Stimulated activated CD4-positive, alpha-beta T cell treated with anti-CD3 and anti-CD28 coated beads, Interleukin-4, amount 100 ng/mL, for 48 hours (primary cell): ENCODE measurements around the gene TMEM119.
"Not testable (repeated sequence)": the region's sequence is repeated elsewhere in the genome, so short reads cannot be mapped to it uniquely, and the experiment has no call there.

Experiments used
- DNase-seq, 2 donors: peaks; one replicate each; pipeline ENCODE4 v3.0.0-alpha.2; 2020; ENCODE audit warnings: low read depth in 2 of 2

The TMEM119 gene

GRCh38 chr12:108599948-108600701 is 2.2 kb upstream of the TMEM119 start:
- no peak for DNase-seq

DNA sequence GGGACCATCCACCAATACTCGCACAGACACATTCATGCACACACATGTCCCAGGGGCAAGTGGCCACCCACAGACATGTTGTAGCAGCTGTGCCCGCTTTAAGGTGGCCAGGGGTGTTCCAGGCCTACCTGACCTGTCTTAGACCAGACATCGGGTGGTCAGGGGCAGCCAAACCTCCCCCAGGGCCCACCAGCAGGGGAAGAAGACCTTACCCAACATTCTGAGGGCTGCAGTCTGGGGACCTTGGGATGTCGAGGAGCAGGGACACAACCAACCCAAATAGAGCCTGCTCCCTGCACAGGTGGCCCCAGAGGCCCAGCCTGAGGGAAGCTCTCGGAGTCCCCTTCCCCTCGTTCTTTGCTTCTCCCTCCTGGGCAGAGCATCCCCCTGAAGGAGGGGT is 1.7 kb upstream of the TMEM119 start:
- DNase-seq: no peak

GRCh38 chr12:108598553-108599250 is 818 bp upstream of the TMEM119 start:
- no peak for DNase-seq

DNA sequence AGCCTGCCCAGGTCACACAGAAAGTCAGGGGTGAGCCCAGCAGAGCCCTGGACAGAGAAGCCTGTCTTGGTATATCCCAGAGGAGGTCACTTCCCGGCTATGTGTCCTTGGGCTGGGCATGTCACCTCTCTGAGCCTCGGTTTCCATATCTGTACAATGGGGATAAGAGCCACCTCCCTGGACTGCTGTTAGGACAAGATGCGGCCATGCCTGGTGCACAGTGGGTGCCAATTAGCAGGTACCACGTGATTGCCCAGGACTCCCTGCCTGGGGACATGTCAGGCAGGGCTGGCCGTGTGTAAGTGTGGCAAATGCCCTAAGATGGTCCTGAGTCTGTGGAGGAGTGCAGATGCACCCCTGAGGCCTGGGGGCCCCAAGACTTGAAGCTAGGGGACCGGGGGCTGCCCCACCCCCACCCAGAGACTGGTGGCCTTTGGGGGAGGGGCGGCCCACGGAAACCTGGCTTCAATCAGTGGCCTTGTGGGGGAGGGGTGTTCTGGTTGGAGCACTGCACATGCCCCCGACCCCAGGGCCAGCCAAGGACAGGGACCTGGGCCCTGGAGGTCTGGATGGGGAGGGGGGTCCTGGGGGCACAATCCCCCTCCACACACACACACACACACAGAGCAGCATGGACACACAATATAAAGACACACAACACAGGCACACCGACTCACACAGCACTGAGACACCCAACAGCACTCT is 878 bp downstream of the TMEM119 start:
- DNase-seq: no peak

GRCh38 chr12:108595711-108596647 is 1.9 kb downstream of the TMEM119 start:
- no peak for DNase-seq

- DNase-seq: no peak
These were observed 2.7 kb downstream of the TMEM119 start for GRCh38 chr12:108594960-108595710.

GRCh38 chr12:108594323-108594903 is 3.5 kb downstream of the TMEM119 start:
- DNase-seq: no peak

DNA sequence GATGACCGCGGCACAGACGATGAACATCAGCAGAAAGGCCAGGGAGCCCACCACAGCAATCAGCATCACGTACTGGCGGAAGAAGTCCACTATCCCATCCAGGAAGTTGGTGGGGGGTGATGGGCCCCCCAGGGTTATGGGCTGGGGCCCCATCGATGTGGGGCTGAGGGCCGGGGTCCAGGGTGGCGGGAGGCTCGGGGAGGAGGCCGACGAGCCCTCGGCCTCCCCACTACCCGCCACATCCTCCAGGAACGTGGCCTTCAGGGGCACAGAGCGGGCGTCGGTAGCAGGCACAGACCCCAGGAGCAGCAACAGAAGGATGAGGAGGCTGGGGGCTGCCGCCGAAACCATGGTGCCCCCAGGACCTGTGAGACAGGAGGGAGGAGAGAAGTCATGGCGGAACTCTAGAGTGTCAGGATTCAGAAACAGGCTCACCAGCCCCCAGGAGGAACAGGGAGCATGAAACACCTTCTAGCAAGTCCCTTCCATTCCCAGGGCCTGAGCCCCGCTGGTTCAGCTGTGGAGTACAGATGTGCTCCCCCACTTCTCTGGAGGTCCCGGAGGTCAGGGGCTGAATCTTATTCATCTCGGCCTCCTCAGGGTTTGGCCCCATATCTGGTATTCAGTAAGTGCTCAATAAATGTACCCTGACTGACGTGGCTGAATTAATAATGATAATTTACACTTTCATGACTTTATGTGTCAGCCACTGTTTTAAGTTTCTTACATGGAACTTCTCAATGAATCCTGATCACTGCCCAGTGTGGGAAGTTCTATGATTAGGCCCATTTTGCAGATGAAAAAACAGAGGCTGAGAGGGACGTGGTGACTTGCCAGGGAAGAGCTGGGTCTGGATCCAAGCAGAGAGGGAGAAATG is 5.6 kb downstream of the TMEM119 start:
- DNase-seq: no peak

GRCh38 chr12:108591267-108591980 is 6.5 kb downstream of the TMEM119 start:
- no peak for DNase-seq

- not testable (repeated sequence) for DNase-seq
These were observed 7.4 kb downstream of the TMEM119 start for GRCh38 chr12:108590463-108590862.

DNA sequence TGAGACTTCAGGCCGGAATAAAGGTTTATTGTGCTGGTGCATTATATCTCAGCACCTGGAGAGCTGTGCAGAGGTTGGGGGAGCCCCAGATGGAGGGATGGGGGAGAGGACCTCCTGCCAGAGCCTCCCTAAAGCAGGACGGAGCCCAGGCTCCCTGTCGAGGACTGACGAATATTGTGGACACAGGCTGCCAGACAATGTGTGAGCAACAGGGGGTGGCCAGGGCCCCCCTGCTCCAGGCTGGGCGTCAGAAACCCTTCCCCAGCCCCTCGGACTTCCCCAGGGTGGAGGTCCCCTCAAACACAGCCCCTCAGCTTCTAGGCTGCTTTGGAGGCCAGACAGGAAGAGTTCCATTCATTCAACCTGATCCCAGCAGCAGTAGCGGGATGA is 8.0 kb downstream of the TMEM119 start:
- DNase-seq: no peak

- no peak for DNase-seq
These were observed 8.7 kb downstream of the TMEM119 start for GRCh38 chr12:108589028-108589839.

- DNase-seq: no peak
These were observed 10.1 kb downstream of the TMEM119 start for GRCh38 chr12:108587826-108588225.

DNA sequence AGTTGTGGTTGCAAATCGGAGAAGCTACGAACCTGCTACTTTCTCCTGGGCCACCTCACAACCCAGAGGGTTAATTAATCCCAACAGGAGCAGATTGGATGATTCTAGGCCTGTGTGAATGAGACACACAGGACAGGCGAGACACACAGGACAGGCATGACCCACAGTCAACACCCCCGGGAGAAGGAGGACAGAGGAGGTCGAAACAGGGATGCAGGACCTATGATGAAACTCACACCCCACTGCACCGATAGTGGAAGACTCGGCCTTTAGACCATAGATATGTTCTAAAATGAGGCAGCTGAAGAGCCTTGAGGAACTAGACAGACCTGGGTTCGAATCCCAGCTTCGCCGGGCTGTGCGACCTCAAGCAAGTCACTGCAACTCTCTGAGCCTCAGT is 11.6 kb downstream of the TMEM119 start:
- no peak for DNase-seq

- DNase-seq: no peak
These were observed 12.0 kb downstream of the TMEM119 start for GRCh38 chr12:108585864-108586263.

DNA sequence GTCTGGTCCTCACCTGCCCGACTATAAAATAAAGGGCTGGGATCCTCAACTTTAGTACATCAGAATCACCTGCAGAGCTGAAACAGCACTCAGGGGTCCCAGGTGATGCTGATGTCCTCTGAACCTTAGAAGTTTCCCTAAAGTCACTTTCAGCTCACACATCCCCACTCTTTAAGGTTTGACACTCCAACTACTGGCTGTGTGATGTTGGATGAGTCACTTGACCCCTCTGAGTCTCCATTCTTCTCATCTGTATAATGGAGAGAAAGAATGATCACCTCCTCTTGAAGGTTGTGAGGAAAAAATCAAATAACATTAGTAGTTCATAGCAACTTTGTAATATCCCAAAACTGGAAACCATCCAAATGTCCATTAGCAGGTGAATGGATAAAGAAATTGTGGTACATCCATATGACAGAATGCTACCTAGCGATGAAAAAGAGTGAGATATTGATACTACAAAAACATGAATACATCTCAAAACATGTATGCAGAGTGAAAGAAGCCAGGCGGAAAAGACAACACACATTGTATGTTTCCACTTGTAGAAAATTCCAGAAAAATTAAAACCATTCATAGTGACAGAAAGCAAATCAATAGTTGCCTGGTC is 13.3 kb downstream of the TMEM119 start:
- DNase-seq: no peak

- DNase-seq: no peak
These were observed 13.9 kb downstream of the TMEM119 start for GRCh38 chr12:108583991-108584390.
